Measurements from ENCODE around the gene LRFN5.
"Not testable (repeated sequence)": the region's sequence is repeated elsewhere in the genome, so short reads cannot be mapped to it uniquely, and the experiment has no call there.

Gene LRFN5

DNA sequence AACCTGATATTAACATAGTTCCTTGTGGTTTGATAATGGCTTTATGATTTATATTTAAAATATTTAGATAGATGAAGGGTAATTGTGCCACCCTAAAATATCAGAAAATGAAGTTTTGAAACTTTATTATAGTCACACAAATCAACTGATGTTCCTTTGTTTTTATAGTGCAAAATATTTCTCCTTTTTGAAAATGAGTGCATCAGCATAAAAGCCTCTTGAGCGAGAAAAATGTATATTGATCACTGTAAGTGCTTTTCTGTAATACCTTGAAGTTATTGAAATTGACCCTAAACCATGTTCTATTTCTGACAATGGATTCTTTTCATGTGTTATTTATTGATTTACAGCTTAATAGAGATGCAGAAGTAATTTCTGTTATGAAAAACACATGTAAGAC is 35.0 kb downstream of the LRFN5 start:
- no peak for DNase-seq

DNA sequence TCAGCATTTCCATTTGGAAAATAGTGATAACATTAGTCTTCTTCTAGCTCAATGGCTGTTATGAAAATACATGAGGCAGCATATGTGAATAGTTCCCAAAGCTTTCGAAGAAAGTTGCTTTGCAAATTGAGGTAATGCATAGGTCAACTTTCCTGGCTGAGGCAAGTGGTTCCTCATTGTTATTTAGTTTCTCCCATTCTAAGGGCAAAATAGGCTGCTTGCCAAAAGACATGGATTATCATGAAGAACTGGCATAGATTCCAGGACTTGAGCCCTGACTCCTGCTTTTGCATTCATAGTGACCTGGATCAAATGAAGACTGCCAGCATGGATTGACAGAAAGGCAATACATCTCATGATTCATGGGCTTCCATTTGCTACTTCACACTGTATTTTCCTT is 35.7 kb downstream of the LRFN5 start:
- DNase-seq = no peak

DNA sequence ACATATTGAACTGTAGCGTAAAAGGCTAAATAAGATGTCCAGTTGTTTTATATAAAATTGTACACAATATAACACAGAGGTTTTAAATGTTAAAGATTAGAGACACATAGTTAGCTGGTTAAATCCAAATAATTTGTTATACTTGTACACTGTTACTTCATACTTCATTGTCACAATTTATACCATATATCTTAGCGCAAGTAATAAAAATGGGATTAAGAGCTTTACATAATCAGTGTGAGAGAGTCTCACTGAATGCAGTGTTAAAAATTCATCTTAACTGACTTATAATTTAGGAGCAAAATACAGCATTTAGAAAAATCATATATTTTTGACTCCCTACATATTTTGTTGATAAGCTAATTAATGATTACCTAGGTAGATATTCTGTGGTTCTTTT is 36.1 kb downstream of the LRFN5 start:
- DNase-seq = no peak

DNA sequence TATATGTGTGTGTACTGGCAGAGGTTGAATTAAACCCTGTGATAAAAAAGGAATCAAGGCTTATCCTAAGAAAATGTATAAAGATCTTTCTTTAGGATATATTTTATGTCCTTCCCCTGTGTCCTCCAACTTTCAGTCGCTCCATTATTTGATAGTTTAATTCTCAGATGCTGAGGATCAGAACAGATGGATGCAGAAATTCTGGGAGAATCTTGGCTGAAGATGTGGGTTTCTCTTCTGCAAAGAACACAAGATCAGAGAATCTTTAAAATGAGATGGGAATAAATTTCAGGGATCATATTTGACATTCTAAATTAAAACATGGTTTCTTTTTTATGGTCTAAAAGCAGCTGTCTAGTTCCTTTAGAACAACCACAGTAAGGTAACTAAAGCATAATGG is 37.9 kb downstream of the LRFN5 start:
- no peak for DNase-seq

DNA sequence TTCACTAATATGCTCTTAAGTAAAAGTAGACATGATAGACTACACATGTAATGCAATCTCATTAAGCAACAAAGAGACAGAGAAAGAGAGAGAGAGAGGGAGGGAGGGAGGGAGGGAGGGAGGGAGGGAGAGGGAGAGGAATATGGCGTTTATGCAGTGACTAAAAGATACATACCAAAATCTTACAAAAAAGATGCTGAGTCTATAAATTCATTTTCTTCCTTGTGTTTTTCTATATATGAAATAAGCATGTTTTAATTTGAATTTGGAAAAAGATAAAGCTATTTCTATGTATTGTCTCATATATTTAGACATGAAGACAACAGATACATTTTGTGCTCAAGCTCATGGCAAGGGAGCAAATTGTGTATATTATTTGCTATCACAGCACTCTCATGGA is 44.1 kb downstream of the LRFN5 start:
- no peak for DNase-seq

DNA sequence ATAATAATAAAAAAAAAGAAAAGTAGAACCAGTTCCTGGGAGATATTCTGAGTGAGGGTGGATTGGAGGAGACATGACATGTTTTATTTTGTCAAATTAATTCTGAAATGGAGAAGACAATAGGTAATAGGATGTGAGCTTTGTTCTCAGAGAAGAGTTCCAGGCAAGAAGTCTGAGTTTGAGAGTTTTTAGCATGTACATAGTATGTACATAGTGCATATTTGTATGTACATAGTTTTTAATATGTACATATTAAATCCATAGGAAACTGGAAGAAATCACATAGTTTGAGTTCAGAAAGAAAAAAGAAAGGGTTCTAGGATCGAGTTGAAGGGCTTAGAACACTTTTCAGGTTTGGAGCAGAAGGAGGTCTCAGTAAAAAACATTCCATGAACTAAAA is 47.5 kb downstream of the LRFN5 start:
- no peak for DNase-seq

DNA sequence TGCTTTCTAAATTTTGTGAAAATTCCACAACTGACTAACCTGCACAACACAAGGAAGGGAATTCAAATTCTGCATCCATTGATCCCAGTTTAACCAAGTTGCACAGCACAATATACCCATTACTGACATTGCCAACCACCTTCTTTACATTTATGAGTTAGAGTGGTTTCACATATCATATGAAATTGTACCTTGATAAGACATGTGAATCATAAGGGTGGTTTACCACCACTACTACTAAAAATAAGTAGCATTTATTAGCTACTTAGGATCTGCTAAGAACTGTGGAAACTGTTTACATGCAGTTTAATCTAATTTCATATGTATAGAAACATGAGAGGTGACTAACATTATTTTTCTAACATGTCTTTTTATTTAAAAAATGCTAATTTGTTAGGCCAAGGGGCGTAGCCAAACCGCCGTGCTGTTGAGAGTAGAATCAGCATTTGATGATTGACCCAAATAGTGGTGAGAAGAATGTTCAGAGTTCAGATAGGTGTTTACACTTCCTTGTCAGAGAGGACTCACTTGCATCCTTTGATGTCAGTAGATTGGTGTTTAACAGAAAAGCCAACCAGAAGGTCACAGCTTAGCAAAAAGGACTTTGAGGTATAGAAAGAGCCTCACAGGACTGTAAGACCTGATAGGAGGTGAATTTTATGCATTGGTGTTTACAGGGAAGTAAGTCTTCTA is 56.2 kb downstream of the LRFN5 start:
- DNase-seq = no peak

DNA sequence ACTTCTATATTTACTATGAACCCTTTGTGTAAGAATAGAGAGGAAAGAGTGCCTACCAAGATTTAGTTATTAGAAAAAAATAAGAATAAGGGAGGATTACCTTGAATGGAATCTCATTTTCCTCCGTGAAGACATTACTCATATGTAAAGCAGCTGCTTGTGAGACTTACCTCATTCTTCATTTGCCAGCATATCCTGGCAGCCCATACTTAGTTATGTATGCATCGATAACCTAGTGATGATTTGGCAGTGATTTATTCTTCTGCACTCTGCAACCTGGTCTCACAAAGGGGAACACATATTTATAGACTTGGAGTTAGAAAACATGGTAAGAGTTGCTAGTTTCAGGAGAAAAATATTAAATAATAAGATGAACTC is 56.8 kb downstream of the LRFN5 start:
- DNase-seq = no peak

DNA sequence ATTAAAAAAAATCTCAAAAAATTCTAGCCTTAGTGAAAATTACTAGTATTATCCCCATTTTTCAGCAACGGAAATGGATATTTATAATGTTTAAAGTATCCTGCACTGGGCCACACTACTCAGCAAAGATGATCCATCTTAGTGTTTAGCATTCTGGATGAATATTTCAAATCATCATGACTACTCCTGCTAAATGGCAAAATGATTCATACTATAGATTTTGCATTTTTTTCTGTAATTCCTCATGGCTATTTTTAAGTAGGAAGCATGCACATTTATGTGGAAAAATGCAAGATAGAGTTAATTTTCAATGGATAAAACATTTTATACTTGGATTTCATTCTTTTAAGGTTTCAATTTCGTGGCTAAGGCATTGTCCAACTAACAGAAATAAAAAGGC is 59.6 kb downstream of the LRFN5 start:
- no peak for DNase-seq

DNA sequence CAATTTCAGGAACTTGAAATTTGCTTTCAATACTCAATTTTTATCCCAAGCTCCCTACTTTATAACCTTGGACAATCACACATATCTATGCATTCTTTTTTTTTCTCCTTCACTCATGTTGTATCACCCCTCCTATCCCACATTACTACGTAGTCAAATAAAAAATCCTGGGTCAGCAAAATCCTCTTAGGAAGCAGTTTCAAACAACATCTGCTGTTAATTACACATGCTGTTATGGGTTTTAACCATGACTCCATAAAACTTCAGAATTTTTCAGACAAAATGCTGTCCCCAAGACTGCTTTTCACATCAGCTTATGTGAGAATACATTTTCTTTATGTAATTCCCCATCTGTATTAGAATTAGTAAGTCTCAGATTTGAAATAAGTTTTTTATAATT is 61.7 kb downstream of the LRFN5 start:
- DNase-seq = no peak

DNA sequence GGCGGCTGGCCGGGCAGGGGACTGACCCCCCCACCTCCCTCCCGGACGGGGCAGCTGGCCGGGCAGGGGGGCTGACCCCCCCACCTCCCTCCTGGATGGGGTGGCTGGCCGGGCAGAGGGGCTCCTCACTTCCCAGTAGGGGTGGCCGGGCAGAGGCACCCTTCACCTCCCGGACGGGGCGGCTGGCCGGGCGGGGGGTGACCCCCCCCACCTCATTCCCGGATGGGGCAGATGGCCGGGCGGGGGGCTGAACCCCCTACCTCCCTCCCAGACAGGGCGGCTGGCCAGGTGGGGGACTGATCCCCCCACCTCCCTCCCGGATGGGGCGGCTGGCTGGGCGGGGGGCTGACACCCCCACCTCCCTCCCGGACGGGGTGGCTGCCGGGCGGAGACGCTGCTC is 66.9 kb downstream of the LRFN5 start:
- DNase-seq = not testable (repeated sequence)

DNA sequence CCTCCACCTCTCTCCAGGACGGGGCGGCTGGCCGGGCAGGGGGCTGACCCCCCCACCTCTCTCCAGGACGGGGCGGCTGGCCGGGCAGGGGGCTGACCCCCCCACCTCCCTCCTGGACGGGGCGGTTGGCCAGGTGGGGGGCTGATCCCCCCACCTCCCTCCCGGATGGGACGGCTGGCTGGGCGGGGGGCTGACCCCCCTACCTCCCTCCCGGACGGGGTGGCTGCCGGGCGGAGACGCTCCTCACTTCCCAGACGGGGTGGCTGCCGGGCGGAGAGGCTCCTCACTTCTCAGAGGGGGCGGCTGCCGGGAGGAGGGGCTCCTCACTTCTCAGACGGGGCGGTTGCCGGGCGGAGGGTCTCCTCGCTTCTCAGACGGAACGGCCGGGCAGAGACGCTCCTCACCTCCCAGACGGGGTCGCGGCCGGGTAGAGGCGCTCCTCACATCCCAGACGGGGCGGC is 67.9 kb downstream of the LRFN5 start:
- DNase-seq = not testable (repeated sequence)

DNA sequence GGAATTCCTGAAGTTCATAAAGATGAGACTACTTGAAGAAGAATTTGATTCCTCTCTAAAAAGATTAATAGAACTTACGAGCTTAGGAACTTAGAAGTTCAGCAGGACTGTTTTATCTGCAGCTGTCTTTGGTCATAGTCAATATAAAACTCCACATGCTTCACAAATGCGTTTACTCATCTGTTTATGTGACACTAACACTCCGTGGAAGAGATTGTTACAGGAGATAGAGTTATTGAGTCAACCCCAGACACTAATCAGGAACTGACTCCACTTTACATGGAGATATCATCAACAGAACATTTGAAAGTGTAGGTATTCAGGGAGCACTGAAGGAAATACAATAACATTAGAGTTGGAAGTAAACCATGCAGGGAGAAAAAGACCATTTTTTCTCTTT is 92.8 kb downstream of the LRFN5 start:
- DNase-seq = no peak

DNA sequence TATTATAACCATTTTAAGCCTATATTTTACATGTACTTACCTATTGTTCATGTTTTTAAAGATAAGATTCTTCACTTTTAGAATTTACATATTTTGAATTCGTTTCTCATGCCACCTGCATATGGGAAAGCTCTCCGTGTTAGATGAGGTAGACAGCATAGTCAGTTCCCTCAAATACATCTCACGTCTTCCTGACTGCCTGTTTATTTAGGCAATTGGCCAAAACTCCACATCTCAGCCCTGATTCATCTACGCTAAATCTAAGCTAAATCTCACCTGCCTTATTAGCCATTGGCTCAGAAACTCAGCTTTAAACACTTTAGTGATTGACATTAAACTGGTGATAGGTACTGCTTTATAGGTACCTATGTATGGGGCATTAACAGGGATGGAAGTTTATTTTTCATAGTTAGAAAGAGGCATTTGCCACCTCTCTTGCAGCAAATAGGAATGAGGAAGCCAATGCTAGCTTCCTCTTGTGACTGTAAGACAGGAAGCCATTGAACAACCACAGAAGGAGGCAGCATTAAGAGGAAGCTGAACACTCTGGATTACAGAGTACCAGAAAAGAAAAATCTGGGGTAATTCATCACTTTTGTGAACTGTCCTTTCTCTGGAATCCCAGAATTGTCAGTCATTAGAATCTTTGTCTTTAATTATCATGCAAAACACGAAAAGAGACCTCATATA is 111.9 kb downstream of the LRFN5 start:
- peak; percentile 25 for DNase-seq

DNA sequence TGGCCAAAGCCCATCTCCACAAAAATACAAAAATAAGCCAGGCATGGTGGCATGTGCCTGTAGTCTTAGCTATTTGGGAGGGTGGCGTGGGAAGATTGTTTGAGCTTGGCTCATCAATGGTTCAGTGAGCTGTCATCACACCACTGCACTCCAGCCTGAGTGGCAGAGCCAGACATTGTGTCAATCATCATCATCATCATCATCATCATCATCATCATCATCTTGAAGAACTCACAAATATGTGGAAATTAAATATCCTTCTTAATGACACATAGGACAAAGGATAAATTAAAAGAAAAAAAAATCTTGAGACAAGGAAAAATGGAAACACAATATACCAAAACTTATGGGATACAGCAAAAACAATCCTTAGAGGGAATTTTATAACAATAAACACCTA is 132.5 kb downstream of the LRFN5 start:
- DNase-seq = no peak

DNA sequence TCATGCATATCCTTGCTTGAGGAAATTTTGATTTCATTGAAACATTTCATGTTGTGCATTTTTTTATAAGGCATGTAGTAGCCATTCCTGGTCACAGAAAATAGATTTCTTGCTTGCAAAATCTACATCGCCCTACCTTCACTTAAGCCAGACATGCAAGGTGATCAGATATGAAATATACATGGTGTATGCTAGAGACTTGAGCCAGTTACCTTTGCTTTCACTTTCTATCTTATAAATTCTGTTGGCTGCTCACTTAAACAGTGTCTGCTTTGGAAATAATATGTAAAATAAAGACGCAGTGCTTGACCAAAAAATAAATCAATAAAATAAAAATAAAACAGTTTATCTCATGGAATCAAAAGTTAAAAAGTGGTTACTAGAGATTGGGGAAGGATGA is 136.5 kb downstream of the LRFN5 start:
- no peak for DNase-seq

DNA sequence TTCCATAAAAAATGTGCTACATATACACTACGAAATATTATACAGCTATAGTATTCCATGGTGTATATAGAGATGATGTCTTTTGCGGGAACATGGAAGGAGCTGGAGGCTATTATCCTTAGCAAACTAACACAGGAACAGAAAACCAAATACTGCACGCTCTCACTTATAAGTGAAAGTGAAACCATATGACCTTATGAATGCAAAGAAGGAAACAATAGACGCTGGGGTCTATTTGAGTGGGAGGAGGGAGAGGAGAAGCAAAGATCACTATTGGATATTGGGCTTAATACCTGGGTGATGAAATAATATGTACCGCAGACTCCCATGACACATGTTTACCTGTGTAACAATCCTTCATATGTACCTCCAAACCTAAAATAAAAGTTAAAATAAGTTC is 142.8 kb downstream of the LRFN5 start:
- no peak for DNase-seq

DNA sequence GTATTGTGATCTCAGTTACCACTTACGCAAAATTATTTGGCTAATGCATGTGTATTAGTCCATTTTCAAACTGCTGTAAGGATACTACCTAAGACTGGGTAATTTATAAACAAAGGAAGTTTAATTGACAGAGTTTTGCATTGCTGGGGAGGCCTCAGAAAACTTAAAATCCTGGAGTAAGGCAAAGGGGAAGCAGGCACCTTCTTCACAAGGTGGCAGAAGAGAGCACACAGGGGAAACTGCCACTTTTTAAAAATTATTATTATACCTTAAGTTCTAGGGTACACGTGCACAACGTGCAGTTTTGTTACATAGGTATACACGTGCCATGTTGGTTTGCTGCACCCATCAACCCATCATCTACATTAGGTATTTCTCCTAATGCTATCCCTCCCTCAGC is 143.9 kb downstream of the LRFN5 start:
- DNase-seq = not testable (repeated sequence)

DNA sequence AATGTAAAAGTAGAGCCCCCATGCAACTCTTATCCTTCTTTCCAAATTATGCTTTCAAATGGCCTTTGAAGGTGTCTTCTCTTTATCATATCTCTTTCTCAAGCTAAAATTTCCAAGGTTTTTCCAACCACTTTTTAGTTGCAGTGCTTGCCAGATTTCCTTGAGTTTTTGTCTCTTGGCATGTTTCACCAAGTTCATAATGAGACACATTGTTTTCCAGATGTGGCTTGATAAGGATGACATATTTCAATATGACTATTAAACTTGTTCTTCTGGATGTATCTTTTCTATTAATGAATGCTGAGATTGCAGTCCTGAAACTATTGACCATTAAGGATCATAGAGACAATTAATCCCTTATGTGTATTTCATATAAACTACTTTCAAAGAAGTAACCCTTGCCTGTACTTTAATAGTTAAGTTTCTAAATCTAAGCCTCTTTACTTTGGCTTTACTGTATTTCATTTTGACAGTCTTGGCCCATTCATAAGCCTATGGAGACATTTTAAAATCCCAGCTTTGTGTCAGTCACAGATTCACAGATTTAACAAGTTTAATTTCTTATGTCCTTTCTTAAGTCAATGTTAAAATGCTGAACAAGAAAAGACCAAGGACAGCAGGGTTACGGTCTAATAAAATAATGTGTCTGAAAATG is 151.5 kb downstream of the LRFN5 start:
- DNase-seq = no peak

DNA sequence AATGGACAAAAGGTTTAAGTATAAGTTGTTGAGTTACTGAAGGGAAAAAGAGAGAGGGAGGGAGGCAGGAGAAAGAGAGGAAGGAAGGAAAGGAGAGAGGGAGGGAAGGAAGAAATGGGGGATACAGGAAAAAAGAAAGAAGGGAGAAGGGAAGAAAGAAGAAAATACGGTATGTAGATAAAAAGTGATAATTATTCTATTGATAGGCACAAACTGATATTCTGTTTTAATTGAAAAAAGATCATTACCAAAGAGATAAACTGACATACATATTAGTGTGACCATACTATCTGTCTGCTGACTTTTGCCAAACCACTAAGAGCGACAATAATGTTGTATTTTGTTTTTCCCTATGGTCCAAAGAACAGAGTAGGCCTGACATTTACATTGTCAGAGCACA is 154.5 kb downstream of the LRFN5 start:
- no peak for DNase-seq

DNA sequence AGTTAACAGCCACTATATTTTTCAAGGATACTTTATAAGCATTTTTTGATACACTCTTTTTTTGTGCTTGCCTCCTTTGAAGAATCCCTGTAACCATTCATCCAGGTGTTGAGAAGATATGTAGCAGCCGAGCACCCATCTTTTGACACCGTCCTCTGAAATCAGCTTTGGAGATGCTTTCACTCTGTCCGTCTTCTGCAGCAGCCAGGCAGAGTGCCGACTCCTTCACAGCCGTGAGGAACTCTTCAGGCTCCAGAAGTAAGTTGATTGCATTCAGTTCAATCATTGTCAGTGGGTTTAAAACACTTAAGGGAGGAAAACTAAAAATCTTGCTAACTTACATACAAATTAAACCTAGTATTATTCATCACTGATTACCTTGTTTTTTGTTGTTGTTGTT is 160.1 kb downstream of the LRFN5 start:
- DNase-seq = no peak

DNA sequence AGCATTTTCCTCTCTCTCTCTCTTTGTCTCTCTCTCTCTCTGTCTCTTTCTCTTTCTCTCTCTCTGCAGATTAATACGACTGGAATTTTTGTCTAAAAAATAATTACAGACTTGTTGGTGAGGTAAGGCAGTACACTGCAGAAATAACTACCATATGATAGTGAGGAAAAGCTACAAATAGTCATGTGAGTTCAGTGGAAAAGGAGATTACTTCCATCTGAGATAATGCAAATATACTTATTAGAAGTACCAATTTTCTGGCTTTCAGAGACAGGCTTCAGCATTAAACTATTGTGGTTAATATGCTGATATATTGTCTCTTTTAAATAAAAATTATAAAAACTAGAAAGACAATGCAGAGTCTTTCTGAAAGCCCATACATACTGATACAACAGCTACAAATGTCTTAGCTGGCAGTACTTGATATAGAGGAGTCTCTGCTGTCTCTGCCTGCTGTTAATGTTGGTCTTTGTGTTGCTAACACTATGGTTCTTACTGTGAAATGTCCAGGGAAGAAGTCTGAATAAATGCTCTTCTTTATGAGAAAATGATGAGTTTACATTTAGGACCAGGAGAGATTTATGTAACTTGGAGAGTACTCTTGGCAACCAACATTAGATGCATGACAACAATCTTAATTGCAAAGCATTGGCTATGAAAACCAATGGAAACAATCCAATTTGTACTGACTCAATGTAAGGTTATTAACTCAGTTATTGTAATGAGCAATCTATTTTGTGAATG is 167.0 kb downstream of the LRFN5 start:
- DNase-seq = no peak

DNA sequence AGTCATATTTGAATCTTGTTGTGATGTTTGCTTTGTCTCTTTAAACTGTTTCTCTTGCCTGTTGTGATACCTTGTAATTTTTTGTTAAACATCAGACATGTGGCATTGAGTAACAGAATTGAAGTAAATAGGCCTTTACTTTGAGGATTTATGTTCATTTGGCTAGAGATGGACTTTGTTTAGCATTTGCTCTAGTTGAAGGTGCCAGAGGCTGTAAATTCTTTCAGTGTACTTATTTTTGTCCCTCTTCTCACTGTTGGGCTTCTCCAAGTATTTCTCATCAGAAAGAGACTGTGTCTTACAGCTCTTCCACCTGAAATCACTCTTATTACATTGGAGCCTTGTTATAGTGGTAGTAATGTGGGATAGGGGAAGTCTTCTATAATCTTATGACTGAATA is 175.8 kb downstream of the LRFN5 start:
- no peak for DNase-seq

DNA sequence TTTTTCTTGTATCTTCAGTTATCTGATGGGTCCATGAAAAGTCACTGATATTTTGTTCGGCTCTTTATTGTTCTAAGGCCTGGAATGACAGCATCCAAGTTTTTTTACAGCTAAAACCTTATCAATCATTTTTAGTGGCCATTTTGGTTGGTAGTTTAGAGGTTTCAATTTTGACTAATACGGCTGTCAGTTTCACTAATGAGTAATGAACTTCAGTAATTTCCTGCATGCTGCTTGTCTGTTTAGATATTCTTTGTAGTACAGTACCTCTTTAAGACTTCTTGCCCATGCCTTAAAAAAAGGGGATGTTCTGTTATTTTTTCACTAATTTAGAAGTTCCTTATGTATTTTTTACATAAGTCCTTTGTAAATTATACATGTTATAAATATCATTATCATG is 176.7 kb downstream of the LRFN5 start:
- no peak for DNase-seq
